Panc1 (cell line): ENCODE measurements around the gene RPS18. TPM values are rescaled to one million over a fixed set of nuclear protein-coding genes. Genes with fewer than 3 reads are reported as not detected.
A peak's percentile ranks its signal among the peaks of the same experiment; 100 is the strongest.

Experiments used
- ATAC-seq: fragments of 200-7000 bp; cut with Tn5 transposase; 2 replicates; pipeline ENCODE4 v1.9.1; 2020; ENCODE audit warnings: mild to moderate bottlenecking, moderate library complexity
- BruUV-seq: library from RNA; stranded (reverse); fragments of 400-500 nt; replicated peaks from 2 replicates; lab custom pipeline; 2021; lab: Mats Ljungman, UMichigan
- CTCF ChIA-PET: fragments of 300-600 bp; sonication (Branson Sonifier 250); formaldehyde crosslinking; loops from one replicate; lab custom pipeline; 2022; ENCODE audit warnings: antibody characterized with exemption; lab: Charles Lee
- POLR2A ChIA-PET: fragments of 300-600 bp; sonication (Branson Sonifier 250); formaldehyde crosslinking; loops from one replicate; lab custom pipeline; 2022; ENCODE audit warnings: antibody characterized with exemption; lab: Charles Lee
- DNase-seq: peaks from one replicate; pipeline ENCODE4 v3.0.0-alpha.2; 2010; ENCODE audit warnings: low read depth, low spot score
- H3K27ac ChIP-seq: 2 replicates; pipeline ENCODE4 v1.5.1; 2011; ENCODE audit warnings: mild to moderate bottlenecking, low read length, inconsistent platforms
- H3K27me3 ChIP-seq: fragments of 200-500 bp; sonication (Bioruptor generic); 2 replicates; pipeline ENCODE4 v1.6.0; 2014; ENCODE audit warnings: low read length, inconsistent platforms; ENCODE audit not compliant: control insufficient read depth, insufficient read depth
- H3K36me3 ChIP-seq: fragments of 200-500 bp; sonication (Bioruptor generic); 2 replicates; pipeline ENCODE4 v1.5.1; 2014; ENCODE audit warnings: inconsistent platforms, mild to moderate bottlenecking, low read length, moderate library complexity; ENCODE audit not compliant: control insufficient read depth, insufficient read depth
- H3K4me1 ChIP-seq: 2 replicates; pipeline ENCODE4 v1.5.1; 2011; ENCODE audit warnings: inconsistent platforms, mild to moderate bottlenecking, low read length, moderate library complexity; ENCODE audit not compliant: control insufficient read depth, insufficient read depth
- H3K4me3 ChIP-seq, 2 experiments: 2 replicates each; pipeline ENCODE4 v1.5.1; 2011 to 2012; ENCODE audit warnings: low read depth in 2 of 2, low read length in 2 of 2, mild to moderate bottlenecking in 2 of 2, inconsistent platforms in 1 of 2, moderate library complexity in 1 of 2
- H3K9me3 ChIP-seq: fragments of 200-500 bp; sonication (Bioruptor generic); 2 replicates; pipeline ENCODE4 v1.5.1; 2014; ENCODE audit warnings: low read depth, mild to moderate bottlenecking, inconsistent platforms, low read length, moderate library complexity; ENCODE audit not compliant: control insufficient read depth, insufficient read depth
- POLR2AphosphoS5 ChIP-seq: IDR thresholded peaks from 2 replicates; pipeline ENCODE4 v1.6.1; 2012; ENCODE audit warnings: mild to moderate bottlenecking, low read depth, low read length, moderate library complexity
- REST ChIP-seq, 2 experiments: IDR thresholded peaks; 2 replicates each; pipeline ENCODE4 v1.6.1; 2011 to 2012; ENCODE audit warnings: low read depth in 2 of 2, control low read depth in 1 of 2, low read length in 1 of 2, mild to moderate bottlenecking in 1 of 2, moderate library complexity in 1 of 2; ENCODE audit not compliant: insufficient read depth in 1 of 2
- SIN3A ChIP-seq: IDR thresholded peaks from 2 replicates; pipeline ENCODE4 v1.6.1; 2012; ENCODE audit warnings: low read depth, mild to moderate bottlenecking, low read length, moderate library complexity, borderline replicate concordance; ENCODE audit not compliant: insufficient read depth
- TCF7L2 ChIP-seq: IDR thresholded peaks from 2 replicates; pipeline ENCODE4 v1.6.1; 2011; ENCODE audit warnings: mild to moderate bottlenecking, low read depth, low read length, inconsistent platforms
- in situ Hi-C: cut with HindIII; loops from 2 replicates; pipeline ENCODE4 v1.10.0; 2016; ENCODE audit warnings: low sequenced_read_pairs, low pct_unique_long_range_greater_than_20kb
- intact Hi-C: fragments of 100-400 bp; cut with micrococcal nuclease; formaldehyde crosslinking; loops from one replicate; pipeline ENCODE4 v1.10.0; 2022; ENCODE audit not compliant: unreplicated experiment
- total RNA-seq: library from RNA; stranded (reverse); gene quantifications from one replicate; pipeline ENCODE4 v1.2.1, GENCODE V29; 2021; ENCODE audit not compliant: unreplicated experiment
- TF ChIP-seq, protein P1 (sequence below): fragments of 450-650 bp; IDR thresholded peaks from 2 replicates; pipeline ENCODE4 v1.5.1; 2017; ENCODE audit warnings: mild to moderate bottlenecking

The RPS18 gene
- total RNA-seq, 1 experiment from 2014 or later = 1,987 TPM

- no peak for ATAC-seq
- in situ Hi-C loops = no loop called here
Observed at GRCh38 chr6:33296797-33297405, 25.0 kb downstream of the RPS18 start.

DNA sequence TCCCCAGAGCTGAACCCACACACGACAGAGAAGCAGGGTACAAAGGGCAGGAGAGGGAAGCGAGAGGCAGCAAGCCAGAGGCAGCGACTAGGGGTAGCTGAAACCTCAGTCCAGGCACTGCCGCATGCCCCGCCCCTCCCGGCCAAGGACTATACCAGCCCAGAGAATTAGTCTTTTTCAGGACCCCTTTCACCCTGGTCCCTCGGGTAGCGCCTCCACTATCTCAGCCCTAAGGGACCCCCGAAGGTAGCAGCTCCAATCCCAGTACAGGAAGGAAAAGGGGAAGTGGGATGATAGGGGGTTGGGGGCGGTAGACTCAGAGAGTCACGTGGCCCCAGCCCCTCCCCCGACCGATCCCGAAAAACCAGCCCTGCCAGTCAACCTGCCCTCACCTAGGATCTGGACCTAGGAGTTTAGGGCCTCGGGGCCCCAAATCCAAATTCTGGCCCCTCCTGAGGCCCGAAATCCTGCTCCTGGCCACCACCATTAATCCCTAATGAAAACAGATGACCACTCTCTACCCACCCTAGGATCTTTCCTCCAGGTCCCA, 25.6 kb downstream of the RPS18 start:
- ATAC-seq (peak; percentile 33), DNase-seq (no peak)
- Histone ChIP-seq H3K9me3 (no peaks in the 10 kb centered on the region), H3K27ac (peak overlapping the region; percentile 55), H3K36me3 (peaks cover 3% of the 10 kb centered on the region; the same call in 1 of the 2 replicates), H3K4me1 (peaks cover 13% of the 10 kb centered on the region), H3K4me3 (peak overlapping the region; percentile 72 to 80), H3K27me3 (no peaks in the 10 kb centered on the region)
- intact Hi-C loops (no loop called here), in situ Hi-C loops (no loop called here)
- BruUV-seq = no TSS peak
- CTCF ChIA-PET = interaction anchor here (0.6 kb wide), 1 partner anchor 264 kb away, joined by 14 read pairs; no protein-coding TSS in a partner anchor
- TF ChIP-seq POLR2AphosphoS5 (0 out of 2 replicates have a peak, but pooled peaks have one; percentile 9), REST (IDR thresholded peaks at IDR 0.05; ENCODE audit: insufficient read depth in 1 of 2, low read depth in 2 of 2, low read length in 1 of 2) (no peak)
- POLR2A ChIA-PET = interaction anchor here (1.0 to 1.6 kb wide), 2 partner anchors 8 to 15 kb away, joined by 3 to 5 read pairs; partner anchors contain the start of genes PFDN6 and WDR46

More at GRCh38 chr6:33296797-33297405, 25.0 kb downstream of the RPS18 start:
- no peaks in the 10 kb centered on the region for H3K9me3 ChIP-seq
- TF ChIP-seq POLR2AphosphoS5 = 0 out of 2 replicates have a peak, but pooled peaks have one; percentile 11
- TF ChIP-seq TCF7L2 = no peak
- no peak for DNase-seq
- no TSS peak for BruUV-seq
- peaks cover 3% of the 10 kb centered on the region; the same call in 1 of the 2 replicates for H3K36me3 ChIP-seq
- intact Hi-C loops = no loop called here
- peaks cover 13% of the 10 kb centered on the region for H3K4me1 ChIP-seq
- ChIA-PET CTCF (interaction anchor here (0.6 kb wide), 1 partner anchor 265 kb away, joined by 14 read pairs; no protein-coding TSS in a partner anchor), POLR2A (interaction anchor here (1.0 to 1.6 kb wide), 2 partner anchors 8 to 15 kb away, joined by 3 to 5 read pairs; partner anchors contain the start of genes PFDN6 and WDR46)
- H3K4me3 ChIP-seq = peak overlapping the region; percentile 72 to 80
- peak overlapping the region; percentile 55 for H3K27ac ChIP-seq
- H3K27me3 ChIP-seq = no peaks in the 10 kb centered on the region

DNA sequence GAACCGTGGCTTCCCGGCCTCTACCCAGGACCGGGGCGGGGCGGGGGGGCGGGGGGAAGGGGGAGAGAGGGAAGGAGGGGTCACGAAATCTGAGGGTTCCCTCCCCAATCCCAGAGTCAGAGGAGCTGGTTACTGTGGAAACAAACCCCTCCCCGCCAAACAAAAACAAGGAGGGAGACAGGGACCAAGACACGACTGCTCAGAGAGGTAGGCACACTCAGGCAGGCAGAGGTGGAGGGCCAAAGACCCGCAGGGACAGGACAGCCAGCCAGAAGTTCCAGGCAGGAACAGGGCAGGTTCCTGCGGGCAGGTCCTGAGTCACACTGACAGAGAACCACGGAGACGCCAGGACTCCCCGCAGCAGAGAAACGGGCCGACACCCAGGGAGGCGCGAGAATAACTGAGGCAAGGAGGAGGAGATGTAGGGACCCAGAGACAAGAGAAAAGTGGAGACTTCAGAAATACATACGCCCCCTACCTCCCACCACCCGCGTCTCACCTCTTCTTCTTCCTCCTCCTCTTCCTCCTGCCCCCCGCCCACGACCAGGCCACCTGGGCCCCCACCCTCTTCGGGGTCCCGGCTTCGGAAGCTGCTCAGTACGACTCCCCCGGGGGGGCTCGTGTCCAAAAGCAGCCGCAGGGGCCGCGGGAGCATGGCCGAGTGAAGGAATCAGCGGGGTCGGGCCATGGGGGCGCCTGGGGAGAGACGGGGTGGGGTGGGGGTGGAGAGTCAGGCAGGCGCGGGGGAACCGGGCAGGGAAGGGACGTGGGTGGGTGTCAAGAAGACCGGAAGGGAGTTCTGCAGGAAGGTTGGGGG, 26.3 kb downstream of the RPS18 start:
- in situ Hi-C loops = no loop called here
- peak; percentile 96 for TF ChIP-seq SIN3A
- TF ChIP-seq REST (IDR thresholded peaks at IDR 0.05; ENCODE audit: insufficient read depth in 1 of 2, low read depth in 2 of 2, low read length in 1 of 2) = no peak
- TF ChIP-seq, protein P1, sequence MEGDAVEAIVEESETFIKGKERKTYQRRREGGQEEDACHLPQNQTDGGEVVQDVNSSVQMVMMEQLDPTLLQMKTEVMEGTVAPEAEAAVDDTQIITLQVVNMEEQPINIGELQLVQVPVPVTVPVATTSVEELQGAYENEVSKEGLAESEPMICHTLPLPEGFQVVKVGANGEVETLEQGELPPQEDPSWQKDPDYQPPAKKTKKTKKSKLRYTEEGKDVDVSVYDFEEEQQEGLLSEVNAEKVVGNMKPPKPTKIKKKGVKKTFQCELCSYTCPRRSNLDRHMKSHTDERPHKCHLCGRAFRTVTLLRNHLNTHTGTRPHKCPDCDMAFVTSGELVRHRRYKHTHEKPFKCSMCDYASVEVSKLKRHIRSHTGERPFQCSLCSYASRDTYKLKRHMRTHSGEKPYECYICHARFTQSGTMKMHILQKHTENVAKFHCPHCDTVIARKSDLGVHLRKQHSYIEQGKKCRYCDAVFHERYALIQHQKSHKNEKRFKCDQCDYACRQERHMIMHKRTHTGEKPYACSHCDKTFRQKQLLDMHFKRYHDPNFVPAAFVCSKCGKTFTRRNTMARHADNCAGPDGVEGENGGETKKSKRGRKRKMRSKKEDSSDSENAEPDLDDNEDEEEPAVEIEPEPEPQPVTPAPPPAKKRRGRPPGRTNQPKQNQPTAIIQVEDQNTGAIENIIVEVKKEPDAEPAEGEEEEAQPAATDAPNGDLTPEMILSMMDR = no peak
- TF ChIP-seq TCF7L2 = no peak
- TF ChIP-seq POLR2AphosphoS5 = peak; percentile 24; the same call in 1 of the 2 replicates
- CTCF ChIA-PET = interaction anchor here (0.6 to 1.6 kb wide), 3 partner anchors 12 to 21 kb away, joined by 5 to 9 read pairs (median 6); partner anchors contain the start of genes B3GALT4 and ZBTB22
- Histone ChIP-seq H3K9me3 (no peaks in the 10 kb centered on the region), H3K4me3 (peak overlapping the region; percentile 72 to 80), H3K4me1 (peaks cover 13% of the 10 kb centered on the region), H3K27me3 (no peaks in the 10 kb centered on the region), H3K36me3 (peaks cover 5% of the 10 kb centered on the region), H3K27ac (peak overlapping the region; percentile 97)
- POLR2A ChIA-PET = interaction anchor here (0.6 to 1.6 kb wide), 3 partner anchors 9 to 256 kb away, joined by 3 to 5 read pairs (median 3); partner anchors contain the start of genes PFDN6 and WDR46
- intact Hi-C loops = no loop called here
- BruUV-seq = no TSS peak
- ATAC-seq (peak; percentile 63), DNase-seq (no peak)
